Activated CD8-positive, alpha-beta memory T cell treated with anti-CD3 and anti-CD28 coated beads, Interleukin-2, amount 50 U/mL, for 1 hour (primary cell): ENCODE results near the gene LYPD1.
"Not testable (repeated sequence)": the region's sequence is repeated elsewhere in the genome, so short reads cannot be mapped to it uniquely, and the experiment has no call there.

ENCODE experiments used
- DNase-seq: peaks from one replicate; pipeline ENCODE4 v3.0.0-alpha.2; 2020; ENCODE audit errors: extremely low read depth

LYPD1 gene, protein sequence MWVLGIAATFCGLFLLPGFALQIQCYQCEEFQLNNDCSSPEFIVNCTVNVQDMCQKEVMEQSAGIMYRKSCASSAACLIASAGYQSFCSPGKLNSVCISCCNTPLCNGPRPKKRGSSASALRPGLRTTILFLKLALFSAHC

DNA sequence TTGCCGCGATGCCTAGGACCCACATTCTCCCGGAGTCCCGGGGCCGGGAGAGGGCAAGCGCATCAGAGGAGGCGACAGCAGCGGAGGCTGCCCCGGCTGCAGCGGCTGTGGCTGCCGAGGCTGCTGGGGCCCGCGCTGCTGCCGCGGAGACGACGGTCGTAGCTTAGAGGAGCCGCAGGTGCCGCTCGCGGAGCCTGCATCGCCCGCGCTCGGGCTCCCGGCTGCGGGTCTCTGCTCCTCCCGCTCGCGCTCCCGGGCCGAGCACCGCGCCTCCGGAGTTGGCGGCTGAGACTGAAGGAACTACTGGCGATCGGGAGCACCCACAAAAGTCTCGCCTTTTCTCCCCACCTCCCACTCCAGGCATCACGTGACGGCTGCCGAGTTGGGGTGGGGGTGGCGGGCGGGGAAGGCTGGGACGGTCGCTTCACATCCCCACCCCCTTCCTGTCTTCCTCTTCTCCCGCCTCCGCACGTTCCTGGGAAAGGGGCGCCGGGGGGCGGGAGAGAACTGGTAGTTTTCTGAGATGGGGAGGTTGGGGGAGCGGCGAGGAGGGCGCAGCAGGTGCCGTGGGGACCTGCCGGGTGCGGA lies at the start of gene LYPD1:
LYPD1 (minus strand) TSS at position 298 of the 588 bp plus-strand sequence; CDS start at position 25, 273 bp downstream.
- no peak for DNase-seq

DNA sequence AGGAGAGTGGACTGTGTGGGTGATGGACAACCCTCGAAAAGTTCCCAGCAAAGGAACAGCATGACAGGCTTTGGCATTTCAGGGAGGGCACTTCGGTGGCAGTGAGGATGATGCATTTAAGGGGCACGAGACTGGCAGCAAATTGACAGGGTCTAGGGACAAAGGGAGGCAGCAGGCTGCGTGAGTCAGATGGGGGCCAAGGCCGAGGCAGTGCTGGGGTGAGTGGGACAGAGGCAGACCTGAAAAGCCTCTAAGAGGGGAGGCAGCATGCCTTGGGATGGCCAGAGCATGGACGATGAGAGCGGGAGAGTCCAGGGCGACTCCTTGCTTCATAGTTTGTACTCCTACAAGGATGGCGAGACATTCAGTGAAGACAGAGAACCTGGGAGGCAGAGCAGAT lies 49.5 kb upstream of the LYPD1 start:
- DNase-seq = no peak

DNA sequence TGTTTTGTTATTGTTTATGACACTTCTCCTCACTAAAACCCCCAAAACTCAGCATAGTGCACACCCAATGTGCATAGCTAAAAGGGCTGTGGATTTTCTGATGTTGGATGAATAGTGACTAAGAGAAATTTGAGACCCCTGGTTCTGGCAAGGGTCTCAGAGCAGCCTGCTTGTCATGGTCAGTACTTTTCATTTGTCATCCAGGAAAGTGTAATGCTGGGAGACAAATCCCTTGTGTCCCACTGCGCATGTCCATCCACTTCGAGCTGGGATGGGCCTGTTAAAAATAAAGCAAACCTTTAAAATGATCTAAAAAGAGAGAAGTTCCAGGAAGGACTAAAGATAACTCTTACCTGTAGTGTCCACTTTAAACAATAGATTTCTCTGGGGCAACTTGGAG lies 46.9 kb upstream of the LYPD1 start:
- no peak for DNase-seq

DNA sequence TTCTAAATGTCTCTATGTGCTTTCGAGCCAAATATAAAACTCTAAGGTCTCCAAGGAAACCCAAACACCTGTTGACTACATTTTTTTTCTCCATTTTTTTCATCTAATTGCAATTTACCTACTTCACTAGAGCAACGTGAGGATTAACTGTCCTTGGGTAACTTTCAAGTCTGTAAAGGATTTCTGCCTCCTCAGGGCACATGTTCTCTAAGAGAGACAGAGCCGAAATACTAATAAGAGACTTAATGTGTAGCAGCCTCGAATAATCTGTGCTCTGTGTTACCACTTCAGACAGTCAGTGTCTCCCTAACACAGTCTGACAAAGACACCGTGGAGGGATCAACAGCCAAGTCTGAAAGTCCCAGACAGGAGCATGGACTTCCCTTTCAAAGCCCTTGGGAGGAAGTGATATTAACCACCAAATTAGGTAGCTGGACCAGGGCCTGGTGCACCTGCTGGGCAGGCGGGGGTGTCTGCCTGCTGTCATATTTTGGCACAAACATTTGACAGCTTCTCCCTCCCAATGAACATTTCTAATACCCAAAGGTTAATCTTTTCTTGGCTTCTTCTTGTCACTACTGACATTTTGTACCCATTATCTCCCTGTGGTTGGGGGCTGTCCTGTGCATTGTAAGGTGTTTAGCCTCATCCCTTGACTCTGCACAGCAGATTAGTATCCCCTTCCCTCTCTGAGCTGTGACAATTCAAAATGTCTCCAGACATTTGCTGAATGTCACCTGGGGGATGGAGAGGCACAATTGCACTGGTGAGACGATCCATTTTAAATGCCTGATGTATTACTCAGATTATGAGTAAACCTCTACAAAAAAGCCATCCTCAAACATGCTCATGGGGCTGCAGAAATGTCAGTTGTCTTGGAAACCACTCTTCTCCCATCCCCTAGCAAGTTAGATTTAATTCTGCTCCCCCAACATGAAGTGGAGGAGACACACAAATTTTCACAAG lies 45.7 kb upstream of the LYPD1 start:
- DNase-seq = no peak

DNA sequence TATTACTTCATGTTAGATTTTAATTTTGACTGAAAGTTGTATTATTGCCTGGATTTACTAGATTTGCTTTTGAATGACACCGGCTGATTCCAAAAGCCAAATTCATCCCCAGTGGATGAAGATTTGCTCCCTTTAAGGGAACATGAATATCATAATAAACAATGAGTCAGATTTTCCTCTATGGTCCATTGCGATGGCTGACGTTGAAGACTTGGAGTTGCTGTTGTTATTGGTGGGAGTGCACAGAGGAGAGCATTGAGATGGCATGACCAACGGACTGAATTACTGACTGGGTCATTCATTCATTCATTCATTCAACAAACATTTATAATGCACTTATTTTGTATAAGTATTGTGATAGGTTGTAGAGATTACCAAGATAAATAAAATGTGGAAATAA lies 33.4 kb upstream of the LYPD1 start:
- no peak for DNase-seq

DNA sequence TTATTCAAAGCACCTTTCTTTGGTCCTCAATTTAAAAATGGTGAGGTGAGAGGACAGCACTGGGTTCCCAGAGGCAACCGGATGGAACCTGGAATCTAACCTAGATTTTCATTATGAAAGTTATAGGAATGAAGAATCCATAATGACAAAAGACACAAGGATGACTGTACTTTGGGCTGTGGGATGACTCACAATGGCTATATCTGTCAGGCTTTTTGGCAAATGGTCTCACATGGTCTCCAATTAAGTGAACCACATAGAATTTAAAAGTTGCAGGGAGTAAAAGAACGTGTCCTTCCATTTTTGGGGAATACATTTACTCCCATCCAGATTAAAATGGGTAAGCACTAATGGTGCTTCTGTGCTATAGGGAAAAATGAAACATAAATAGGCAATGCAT lies 31.8 kb upstream of the LYPD1 start:
- no peak for DNase-seq

DNA sequence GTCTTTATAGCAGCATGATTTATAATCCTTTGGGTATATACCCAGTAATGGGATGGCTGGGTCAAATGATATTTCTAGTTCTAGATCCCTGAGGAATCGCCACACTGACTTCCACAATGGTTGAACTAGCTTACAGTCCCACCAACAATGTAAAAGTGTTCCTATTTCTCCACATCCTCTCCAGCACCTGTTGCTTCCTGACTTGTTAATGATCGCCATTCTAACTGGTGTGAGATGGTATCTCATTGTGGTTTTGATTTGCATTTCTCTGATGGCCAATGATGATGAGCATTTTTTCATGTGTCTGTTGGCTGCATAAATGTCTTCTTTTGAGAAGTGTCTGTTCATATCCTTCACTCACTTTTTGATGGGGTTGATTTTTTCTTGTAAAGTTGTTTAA lies 29.8 kb upstream of the LYPD1 start:
- not testable (repeated sequence) for DNase-seq

DNA sequence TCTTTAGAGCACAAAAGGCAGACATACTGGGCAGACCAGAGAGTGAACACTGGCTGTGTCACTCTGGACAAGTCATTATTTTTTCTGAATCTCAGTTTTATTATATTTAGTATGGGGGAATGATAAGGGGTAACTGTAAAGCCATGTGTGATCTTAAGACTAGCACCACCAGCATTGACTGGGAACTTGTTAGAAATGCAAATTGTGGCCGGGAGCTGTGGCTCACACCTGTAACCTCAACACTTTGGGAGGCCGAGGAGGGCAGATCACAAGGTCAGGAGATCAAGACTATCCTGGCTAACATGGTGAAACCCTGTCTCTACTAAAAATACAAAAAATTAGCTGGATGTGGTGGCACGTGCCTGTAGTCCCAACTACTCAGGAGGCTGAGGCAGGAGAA lies 28.3 kb upstream of the LYPD1 start:
- DNase-seq = not testable (repeated sequence)

DNA sequence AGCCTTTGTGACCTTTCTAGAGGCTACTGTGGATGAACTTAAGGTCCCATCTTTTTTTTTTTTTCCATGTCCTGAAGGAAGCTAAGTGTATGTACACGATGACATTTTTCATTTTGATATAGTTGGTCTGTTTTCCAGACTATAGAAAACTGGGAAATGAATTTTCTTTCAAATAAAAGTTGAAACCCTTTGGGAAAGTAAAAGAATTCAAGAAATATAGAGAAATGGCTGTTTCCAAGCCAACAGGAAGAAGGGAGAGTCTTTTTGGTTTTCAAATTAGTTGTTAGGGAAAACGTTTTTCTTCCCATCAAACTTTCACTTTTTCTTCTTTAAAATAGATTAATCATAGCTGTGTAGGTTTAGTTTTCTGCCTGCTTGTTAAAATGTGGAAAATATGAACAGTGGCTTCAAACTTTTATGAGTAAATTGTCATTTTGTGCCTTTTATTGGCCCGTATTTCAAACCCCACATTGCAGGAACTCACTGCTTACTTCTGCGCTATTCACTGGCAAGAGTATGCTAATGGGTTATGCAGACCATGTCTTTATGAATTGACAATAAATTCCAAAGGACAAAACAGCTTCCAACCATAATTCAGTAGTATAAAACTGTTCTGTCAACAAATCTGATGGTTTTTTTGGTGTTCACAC lies 27.7 kb upstream of the LYPD1 start:
- DNase-seq = no peak

DNA sequence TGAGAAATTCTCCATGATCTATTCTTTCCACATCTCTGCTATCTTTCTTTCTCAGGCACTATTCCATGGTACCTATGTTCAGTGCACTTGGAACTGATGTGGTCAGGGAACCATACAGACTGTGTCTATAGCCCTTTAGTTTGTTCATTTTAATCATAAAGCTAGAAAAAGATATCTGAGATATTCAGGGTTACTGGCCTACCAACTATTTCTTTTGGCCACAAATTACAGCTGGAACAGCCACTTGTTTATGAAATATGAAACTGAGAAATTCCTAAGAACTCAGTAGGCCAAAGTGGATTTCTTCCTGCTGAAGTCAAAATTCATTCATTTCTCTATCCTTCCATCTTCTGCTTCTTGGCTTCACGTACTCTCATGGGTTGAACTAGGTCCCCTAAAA lies 22.8 kb upstream of the LYPD1 start:
- no peak for DNase-seq

DNA sequence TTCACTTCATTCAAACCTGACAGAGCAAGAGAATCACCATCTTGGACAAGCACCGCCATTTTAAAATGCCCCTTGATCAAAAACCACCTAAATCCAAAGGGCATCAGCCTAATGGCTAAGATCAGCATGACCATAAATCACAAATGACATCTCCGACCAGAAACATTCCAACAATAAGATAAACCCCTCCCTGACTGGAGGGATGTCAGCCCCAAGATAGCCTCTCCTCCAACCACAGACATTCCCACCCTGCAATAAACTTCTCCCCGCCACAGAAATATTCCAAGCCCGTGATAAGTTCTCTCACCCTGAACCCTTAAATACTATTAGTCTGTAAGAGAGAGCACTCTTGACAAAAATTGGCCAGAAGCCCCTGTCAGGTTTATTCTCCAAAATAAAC lies 21.6 kb upstream of the LYPD1 start:
- no peak for DNase-seq

DNA sequence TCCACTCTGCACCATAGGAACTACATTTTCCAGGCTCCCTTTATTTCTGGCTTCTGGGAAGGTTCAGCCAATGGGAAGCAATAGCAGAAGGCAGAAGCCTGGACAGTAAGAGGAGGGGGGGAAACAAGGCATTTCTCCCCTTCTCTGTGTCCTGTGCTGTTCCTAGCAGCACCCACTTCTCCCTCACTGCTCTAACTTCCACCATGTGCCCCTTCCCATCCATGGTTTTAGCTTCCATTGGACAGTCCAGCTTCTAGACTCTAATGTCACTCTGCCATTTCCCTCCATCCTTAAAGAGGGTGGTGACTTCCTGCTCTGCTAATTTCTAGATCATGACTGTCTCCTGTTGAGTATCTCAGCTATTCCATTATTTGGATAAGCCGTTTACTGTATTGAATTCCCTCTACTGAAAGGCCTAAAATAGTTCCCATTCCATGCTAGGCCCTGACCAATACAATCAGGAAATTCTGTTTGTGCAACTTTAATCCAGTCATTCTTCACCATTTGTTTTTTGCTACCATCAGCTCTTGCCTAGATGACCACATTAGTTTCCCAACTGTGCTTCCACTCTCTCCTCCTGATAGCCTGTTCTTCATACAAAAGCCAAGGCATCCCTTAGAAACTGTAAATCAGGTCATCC lies 20.8 kb upstream of the LYPD1 start:
- DNase-seq = no peak

DNA sequence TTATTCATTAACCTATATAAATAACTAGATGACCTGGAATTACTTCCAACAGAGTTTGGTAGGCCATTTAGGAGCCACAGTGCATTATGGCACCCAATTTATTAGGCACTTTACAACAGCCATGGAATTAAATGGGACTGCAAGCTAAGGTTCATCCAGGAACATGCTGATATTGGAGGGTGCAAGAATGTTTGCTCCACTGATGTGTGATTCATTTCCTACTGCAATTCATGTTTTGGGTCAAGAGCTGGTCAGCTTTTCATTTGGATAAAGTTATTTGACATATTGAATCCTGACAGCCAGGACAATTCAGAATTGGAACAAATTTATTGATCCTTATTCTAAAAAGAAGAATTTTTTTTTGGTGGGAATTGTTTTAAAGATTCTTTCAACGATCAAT lies 11.8 kb upstream of the LYPD1 start:
- DNase-seq = no peak

DNA sequence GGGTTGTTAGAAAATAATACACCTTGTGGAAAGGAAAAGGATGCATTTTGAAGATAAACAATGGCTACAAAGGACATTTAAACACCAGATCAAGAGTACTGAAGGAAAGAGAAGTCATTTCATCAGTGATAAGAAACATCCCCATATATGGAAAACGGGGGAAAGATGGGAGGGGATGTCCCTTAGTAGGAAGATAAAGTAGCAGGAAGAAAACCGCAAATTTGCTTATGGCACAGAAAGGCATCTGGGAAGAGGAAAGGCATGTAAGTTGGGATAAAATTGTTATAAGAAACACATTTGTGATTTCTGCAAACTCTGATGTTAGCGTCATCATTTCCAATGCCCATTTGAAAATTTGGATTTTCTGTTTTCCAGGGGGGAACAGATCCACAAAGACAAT lies 10.5 kb upstream of the LYPD1 start:
- DNase-seq = no peak

DNA sequence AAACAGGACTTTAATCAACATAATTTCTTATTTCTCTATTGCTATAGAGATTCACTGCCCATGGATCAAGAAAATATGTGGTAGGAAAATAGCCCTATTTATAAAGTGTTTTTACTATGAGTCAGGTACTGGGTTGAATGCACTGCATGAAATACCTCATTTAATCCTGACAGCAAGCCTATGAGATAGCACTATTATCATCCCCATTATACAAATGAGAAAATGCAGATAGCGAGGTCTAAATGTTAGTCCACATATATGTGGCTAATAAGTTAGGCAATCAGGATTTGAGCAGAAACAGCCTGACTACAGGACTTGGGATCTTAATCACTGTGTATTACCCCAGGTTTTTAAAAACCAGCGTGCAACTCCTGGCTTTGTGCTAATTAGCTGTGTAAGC lies 8.5 kb upstream of the LYPD1 start:
- no peak for DNase-seq

DNA sequence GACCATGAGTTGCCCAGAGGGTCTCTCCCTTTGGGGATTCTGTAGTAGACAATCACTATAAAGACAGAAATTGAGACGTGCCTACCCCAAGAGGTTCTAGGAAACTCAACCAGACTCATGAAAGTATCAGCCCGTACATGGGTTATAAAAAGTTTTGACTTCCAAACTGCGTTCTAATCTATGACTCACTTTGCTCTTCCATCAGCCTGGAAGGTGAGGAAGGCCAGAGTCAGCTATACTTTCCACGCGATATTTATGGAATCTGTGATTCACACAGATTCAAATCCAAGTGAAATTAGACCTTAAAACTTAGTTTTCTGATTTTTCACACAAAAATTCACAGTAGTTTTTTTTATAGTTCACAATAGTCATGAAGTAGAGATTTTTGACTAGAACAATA lies 7.7 kb upstream of the LYPD1 start:
- no peak for DNase-seq

DNA sequence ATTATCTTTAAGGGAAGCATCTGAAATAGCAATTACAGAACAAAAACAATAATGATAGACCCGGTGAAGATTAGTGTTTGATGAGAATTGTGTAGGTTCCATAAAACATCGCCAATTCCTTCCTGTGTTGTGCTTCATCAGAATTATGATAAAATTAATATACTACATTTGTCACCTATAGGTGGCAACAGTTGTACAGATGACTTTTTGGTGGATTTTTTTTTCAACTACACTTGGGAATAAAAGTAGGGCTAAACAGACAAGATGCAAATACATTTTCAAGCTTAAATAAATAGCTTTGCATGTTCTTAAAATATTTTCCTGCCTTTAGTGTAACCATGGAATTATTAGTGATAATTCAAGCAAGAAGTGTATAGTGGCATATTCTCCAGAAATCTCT lies 7.0 kb upstream of the LYPD1 start:
- DNase-seq = no peak

DNA sequence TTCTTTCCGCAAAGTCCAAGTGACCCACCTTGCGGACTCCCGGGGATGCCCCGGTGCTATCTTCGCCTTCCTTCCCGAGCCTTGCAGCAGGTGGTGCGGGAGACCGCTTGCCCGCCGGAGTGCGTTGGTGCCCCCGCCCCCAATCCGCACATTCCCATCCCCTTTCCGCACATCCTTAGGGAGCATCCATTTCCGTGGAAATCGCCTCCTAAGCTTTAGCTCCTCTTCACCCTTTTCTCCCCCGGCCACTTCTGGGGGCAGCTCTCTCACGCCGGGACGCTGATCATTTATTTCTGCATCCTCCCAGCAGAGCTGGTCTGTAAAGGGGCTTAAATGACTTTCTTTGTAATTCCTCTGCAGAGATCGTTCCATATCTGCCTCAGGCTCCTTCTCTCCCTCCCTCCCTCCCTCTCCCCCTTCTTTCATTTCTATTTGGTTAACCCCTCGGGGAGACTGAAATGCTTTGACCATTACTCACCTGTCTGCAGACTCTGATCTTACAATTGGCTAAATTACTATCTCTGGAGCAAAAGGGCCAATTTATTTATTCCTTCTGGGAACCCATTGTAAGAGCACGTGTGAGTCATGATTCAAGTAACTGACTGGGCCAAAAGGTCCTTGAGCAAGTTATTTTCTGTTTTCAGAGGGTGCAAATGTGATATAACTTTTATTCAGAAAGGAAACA lies 1.3 kb upstream of the LYPD1 start:
- no peak for DNase-seq

DNA sequence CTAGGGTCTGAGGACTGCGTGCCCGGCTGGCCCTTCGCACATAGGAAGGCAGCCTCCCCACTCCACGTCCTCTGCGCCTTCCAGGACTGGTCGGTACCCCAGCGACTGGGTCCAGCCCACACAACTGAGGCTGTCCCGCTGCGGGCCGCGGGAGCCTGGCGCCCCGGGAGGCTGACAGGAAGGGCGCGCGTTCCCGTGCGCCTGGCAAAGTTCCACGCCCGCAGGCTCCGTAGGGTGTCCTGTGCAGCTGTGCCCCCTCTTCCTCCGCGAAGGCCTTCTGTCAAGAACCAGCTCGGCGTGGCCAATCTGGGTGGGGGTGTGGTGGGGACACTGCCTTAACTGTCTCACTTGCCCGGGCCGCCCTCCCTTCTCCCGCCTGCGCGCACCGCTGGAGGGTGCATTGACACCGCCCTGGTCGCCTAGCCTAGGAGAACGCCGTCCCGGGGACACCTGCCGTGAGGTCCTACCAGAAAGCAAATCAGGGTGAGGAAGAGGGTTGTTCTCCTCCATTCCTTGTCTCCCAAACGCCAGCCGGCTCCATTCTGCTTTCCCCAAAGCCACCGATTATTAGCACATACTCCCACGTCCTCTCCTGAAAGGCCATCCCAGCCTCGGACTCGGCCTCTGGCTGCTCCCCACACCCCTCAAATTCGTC lies 618 bp upstream of the LYPD1 start:
- DNase-seq = no peak

DNA sequence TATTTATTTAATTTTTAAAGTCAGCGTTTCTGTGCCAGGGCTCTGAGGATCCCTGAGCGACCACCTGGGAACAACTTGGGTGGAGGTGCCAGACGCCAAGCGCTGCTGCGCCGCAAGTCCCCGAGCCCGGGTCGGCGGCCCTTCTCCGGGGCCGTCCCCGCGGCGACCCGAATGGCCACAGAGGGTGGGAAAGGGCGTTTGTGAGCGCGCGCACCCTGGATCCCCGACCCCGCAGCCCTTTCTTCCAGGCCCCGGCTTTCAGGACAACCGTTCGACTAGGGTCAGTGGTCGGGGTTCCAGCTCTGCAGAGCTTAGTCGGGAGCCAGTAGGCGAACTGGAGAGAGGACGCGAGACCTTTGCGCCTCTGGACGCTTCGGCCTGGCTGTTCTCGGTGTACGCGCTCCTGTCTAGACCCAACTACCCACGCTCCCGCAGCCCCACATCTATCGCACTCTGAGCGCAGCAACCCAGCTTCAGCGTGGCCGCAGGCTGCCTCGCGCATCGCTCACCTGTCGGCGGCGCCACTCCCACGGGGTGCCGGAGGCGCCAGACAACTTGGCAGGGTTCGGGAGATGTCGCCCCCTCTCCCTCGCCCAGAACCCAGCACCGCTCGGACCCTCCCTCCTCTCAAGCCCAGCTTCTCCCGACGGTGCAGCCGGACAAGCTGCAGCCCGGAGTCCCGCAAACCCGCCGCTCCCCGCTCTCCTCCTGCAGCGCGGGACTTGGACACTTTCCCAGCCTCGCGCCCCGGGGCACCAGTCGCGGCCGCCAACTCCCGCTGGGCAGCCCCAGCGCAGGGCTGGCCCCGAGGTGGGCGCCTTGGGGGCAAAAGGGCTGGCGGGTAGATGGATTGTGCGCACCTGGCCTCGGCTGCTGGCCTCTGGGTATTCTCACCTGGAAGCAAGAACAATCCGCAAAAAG lies 758 bp downstream of the LYPD1 start:
- no peak for DNase-seq
